ENCODE results near the gene ARID5A. TPM values are rescaled to one million over a fixed set of nuclear protein-coding genes. Genes with fewer than 3 reads are reported as not detected.
A peak's percentile ranks its signal among the peaks of the same experiment; 100 is the strongest.

ARID5A gene
- total and polyA plus RNA-seq, 2 of the 13 experiments (the other 11 are each of a cell fraction or from before 2014, with no cell fraction given) = 6.0 to 9.5 TPM

- TF ChIP-seq AKNA (CRISPR knock-in tag; IDR thresholded peaks at IDR 0.05; ENCODE audit: borderline replicate concordance) (no peak), ATAD3A (CRISPR knock-in tag; IDR thresholded peaks at IDR 0.05) (no peak), POLR2A (IDR thresholded peaks at IDR 0.05; ENCODE audit: insufficient read depth in 1 of 2, low read depth in 2 of 2, low read length in 2 of 2) (no peak), ZNF672 (CRISPR knock-in tag; IDR thresholded peaks at IDR 0.05) (no peak), ZNF484 (CRISPR knock-in tag; IDR thresholded peaks at IDR 0.05; ENCODE audit: borderline replicate concordance, low read depth) (no peak), NONO (IDR thresholded peaks at IDR 0.05) (no peak), NONO (CRISPR knock-in tag; conservative IDR thresholded peaks at IDR 0.05) (no peak; the same call in 1 of the 2 replicates)
- TF ChIP-seq, protein P1, sequence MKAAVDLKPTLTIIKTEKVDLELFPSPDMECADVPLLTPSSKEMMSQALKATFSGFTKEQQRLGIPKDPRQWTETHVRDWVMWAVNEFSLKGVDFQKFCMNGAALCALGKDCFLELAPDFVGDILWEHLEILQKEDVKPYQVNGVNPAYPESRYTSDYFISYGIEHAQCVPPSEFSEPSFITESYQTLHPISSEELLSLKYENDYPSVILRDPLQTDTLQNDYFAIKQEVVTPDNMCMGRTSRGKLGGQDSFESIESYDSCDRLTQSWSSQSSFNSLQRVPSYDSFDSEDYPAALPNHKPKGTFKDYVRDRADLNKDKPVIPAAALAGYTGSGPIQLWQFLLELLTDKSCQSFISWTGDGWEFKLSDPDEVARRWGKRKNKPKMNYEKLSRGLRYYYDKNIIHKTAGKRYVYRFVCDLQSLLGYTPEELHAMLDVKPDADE (CRISPR knock-in tag; IDR thresholded peaks at IDR 0.05) = 0 out of 2 replicates have a peak, but pooled peaks have one; percentile 0
Observed at GRCh38 chr2:96509847-96510230, 26.7 kb upstream of the ARID5A start (continued).
